Activated CD4-positive, alpha-beta T cell treated with anti-CD3 and anti-CD28 coated beads, Interleukin-2, amount 10 ng/mL, durations not matched to agents 24 days and 14 days (primary cell): Measurements from ENCODE around the gene MAPK8IP3. TPM values are rescaled to one million over a fixed set of nuclear protein-coding genes. Genes with fewer than 3 reads are reported as not detected.

Experiments
- DNase-seq: peaks from one replicate; pipeline ENCODE4 v3.0.0; 2022
- H3K27ac Mint-ChIP-seq: one replicate; pipeline ENCODE4 v1.8.0; 2022; ENCODE audit warnings: mild to moderate bottlenecking, mixed read lengths
- H3K27me3 Mint-ChIP-seq: one replicate; pipeline ENCODE4 v1.8.0; 2022; ENCODE audit warnings: mixed read lengths
- H3K36me3 Mint-ChIP-seq: one replicate; pipeline ENCODE4 v1.8.0; 2022; ENCODE audit warnings: low read depth, mild to moderate bottlenecking, mixed read lengths
- H3K4me1 Mint-ChIP-seq: one replicate; pipeline ENCODE4 v1.8.0; 2021; ENCODE audit warnings: mixed read lengths
- H3K4me3 Mint-ChIP-seq: one replicate; pipeline ENCODE4 v1.8.0; 2022; ENCODE audit warnings: mild to moderate bottlenecking, moderate library complexity, mixed read lengths
- H3K9me3 Mint-ChIP-seq: one replicate; pipeline ENCODE4 v1.8.0; 2021; ENCODE audit warnings: mixed read lengths
- intact Hi-C: fragments of 100-400 bp; cut with micrococcal nuclease; formaldehyde crosslinking; loops from one replicate; pipeline ENCODE4 v1.15.1; 2023
- total RNA-seq: library from RNA; stranded (reverse); gene quantifications from 2 replicates; pipeline ENCODE4 v1.2.3, GENCODE V29; 2022

Gene MAPK8IP3
- total RNA-seq, 1 donor from 2014 or later, result 80.2 TPM

DNA sequence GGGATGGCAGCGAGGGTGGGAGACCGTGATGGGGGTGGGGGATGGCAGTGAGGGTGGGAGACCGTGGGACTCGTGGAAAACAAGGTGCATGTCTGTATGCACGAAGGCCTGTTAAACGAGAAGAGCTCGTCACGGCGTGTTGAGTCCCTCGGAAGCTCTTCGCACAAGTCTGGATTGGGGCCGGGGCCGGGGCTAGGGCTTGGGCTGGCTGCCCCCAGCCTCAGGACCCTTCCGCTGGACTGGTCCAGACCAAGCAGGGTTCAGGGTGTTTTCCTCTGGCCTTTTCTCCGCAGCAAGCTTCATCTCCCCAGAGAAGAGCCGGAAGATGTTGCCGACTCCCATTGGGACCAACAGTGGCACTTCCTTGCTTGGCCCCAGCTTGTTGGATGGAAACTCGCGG lies 35.6 kb upstream of the MAPK8IP3 start:
- H3K27ac Mint-ChIP-seq, result no peak overlapping the region
- H3K4me3 Mint-ChIP-seq, result no peak overlapping the region
- peaks cover 71% of the 10 kb centered on the region for H3K36me3 Mint-ChIP-seq
- no peaks in the 10 kb centered on the region for H3K4me1 Mint-ChIP-seq
- no peaks in the 10 kb centered on the region for H3K27me3 Mint-ChIP-seq
- DNase-seq, result no peak
- no peaks in the 10 kb centered on the region for H3K9me3 Mint-ChIP-seq
- intact Hi-C loops, result no loop called here

DNA sequence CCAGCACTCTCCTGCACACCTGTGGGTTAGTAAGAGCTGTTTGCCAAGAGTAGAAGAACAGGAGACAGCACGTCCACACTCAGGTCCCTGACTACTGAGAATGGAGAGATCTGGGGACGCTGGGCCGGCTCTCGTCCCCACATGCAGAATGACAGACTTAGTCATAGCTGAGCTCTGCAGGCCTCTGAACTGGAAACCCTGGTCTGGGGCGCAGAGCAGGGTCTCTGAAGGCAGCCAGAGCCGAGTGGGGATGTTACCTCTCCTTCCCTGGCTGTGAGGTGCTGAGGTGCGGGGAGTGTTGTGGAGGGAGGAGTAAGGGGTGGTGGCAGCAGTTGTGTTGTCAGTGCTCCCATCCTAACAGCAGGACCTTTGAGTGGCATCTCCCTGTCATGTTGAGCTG lies 35.1 kb upstream of the MAPK8IP3 start:
- Mint-ChIP-seq H3K36me3 (peaks cover 73% of the 10 kb centered on the region), H3K27me3 (no peaks in the 10 kb centered on the region), H3K4me3 (no peak overlapping the region), H3K4me1 (no peaks in the 10 kb centered on the region), H3K9me3 (no peaks in the 10 kb centered on the region), H3K27ac (no peak overlapping the region)
- DNase-seq, result no peak
- intact Hi-C loops, result no loop called here

DNA sequence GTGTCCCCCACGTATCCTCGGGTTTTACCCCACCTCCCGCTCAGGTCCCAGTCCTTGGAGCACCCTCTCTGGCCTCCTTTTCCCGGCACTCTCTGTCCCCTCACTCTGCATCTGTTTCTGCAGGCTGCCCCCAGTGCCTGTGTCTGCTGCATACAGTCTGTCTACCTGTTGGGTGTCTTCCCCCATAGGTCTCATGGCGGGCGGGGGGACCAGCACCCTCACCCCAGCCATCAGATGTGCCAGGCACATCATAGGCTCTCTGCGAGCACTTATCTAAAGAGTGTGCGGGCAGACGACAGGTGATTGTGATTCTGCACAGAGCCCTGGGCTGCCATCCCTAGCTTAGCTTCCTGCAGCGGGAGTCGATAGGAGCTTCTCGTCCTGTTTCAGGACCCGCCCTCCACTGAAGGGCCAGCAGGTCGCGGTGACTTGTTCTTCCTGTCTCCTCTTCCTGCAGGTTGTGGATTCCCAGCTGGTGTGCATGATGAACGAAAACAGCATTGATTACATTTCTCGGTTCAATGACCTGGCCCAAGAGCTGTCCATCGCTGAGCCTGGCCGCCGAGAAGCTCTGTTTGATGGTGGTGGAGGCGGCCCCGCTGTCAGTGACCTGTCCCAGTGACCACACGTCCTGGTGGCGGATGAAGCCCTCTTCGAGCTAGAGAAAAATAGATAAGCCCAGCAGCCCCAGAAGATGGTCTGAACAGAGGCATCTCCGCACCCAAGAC lies 32.4 kb upstream of the MAPK8IP3 start:
- no peak overlapping the region for H3K27ac Mint-ChIP-seq
- no peak overlapping the region for H3K4me3 Mint-ChIP-seq
- DNase-seq, result no peak
- H3K9me3 Mint-ChIP-seq, result no peaks in the 10 kb centered on the region
- H3K36me3 Mint-ChIP-seq, result peaks cover 59% of the 10 kb centered on the region
- intact Hi-C loops, result no loop called here
- H3K4me1 Mint-ChIP-seq, result peaks cover 10% of the 10 kb centered on the region
- no peaks in the 10 kb centered on the region for H3K27me3 Mint-ChIP-seq

DNA sequence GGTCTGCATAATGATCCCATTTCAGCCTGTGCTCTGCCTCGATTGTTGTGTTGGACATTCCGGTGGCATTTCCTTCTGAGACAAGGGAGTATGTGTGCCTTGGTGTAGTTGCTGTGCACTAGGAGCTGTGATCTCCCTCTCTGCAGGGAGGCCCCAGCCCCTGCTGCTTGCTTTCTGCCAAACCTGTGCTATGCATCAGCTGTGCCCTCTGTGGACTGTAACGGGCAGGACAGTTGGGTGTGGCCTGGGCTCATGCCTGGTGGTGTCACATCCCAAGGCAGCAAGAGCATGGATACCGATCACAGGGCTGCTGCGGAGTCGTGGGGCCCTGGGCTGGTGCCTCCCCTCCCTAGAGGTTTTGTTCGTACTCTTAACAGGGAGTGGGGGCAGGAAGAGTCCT lies 31.7 kb upstream of the MAPK8IP3 start:
- intact Hi-C loops, result no loop called here
- H3K4me3 Mint-ChIP-seq, result no peak overlapping the region
- no peak for DNase-seq
- peaks cover 60% of the 10 kb centered on the region for H3K36me3 Mint-ChIP-seq
- H3K27ac Mint-ChIP-seq, result no peak overlapping the region
- no peaks in the 10 kb centered on the region for H3K9me3 Mint-ChIP-seq
- H3K27me3 Mint-ChIP-seq, result no peaks in the 10 kb centered on the region
- peaks cover 16% of the 10 kb centered on the region for H3K4me1 Mint-ChIP-seq

DNA sequence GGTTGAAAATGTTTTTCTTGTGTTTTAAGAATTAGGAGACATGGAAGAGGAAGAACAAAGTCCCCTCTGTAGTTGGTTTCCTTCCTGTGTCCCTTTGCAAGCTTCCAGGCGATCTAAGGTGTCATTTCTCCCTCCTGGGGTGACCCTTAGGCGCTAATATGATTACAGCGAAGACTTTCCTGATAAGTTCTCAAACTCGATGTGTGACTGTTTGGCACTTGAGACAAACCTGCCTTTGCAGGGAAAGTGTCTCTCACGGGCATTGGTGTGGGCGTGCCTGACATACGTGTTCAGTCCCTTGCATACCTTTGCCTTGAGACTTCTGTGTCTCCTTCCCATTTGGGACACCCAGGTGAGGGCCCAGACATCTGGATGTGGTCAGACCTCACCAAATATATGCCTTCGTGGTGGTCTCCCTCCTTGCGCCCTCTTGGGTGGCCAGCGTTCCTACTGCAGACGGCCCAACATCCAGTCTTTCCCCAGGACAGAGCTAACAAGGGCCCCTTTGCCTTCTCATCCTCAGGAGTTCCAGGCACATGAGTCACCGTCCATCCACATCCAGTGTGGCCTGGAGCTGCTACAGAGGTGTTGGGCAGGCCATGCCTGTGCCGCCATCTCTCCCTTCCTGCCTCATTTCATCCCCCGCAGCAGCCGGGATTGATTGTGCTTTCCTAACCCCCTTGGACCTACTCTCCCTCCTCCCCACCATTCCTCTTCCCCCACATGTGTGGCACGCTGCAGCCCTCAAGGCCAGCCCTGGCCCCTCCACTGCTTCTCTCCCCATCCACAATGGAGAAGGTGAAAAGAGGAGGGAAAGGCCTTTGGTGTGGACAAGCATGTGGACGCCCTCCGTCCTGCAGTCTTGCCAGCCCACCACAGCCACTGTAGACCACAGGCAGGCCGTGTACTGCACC lies 31.0 kb upstream of the MAPK8IP3 start:
- H3K27me3 Mint-ChIP-seq, result no peaks in the 10 kb centered on the region
- intact Hi-C loops, result no loop called here
- H3K4me3 Mint-ChIP-seq, result no peak overlapping the region
- DNase-seq, result no peak
- H3K36me3 Mint-ChIP-seq, result peaks cover 53% of the 10 kb centered on the region
- no peaks in the 10 kb centered on the region for H3K9me3 Mint-ChIP-seq
- H3K4me1 Mint-ChIP-seq, result peaks cover 18% of the 10 kb centered on the region
- H3K27ac Mint-ChIP-seq, result no peak overlapping the region

DNA sequence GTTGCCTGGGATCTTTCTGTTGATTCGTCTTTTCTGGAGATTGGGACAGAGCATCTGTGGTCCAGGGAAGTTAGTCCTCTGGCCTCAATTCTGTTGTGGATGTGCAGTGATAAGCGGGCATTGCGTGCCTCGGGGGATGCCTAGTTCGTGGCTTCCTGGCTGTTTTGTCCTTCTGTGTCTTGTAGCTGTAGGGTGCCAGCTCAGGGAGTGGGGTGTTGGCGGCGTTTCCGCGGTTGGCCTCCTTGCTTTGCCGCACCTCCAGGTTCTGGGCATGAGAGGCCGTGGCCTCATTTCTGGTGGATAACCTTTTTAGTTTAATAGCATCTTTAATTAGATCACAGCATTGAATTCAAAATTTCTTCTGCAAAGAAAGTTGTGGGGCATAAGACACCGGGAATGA lies 29.3 kb upstream of the MAPK8IP3 start:
- no peaks in the 10 kb centered on the region for H3K27me3 Mint-ChIP-seq
- H3K36me3 Mint-ChIP-seq, result peaks cover 51% of the 10 kb centered on the region
- no peaks in the 10 kb centered on the region for H3K9me3 Mint-ChIP-seq
- H3K27ac Mint-ChIP-seq, result no peak overlapping the region
- DNase-seq, result no peak
- peak overlapping the region; percentile 51 for H3K4me3 Mint-ChIP-seq
- peaks cover 32% of the 10 kb centered on the region for H3K4me1 Mint-ChIP-seq
- intact Hi-C loops, result loop anchor here (2.0 kb wide), 1 partner anchor 94 kb away; the partner anchor contains the start of gene NME3

DNA sequence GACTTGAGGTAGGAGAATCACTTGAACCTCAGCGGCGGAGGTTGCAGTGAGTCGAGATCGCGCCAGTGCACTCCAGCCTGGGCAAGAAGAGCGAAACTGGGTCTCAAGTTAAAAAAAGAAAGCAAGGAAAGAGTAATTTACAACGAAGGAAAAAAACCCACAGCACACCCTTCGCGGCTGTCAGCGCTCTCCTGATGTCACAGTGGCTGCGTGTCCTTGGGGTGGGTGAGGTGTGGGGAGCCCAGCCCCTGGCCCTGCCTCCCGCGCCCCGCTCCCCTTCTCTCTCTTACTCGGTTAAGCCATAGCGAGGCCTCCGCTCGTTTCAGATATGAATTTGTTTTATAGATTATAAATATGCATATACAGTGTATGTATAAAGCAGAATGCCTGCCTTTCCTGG lies 28.7 kb upstream of the MAPK8IP3 start:
- H3K27me3 Mint-ChIP-seq, result no peaks in the 10 kb centered on the region
- H3K4me1 Mint-ChIP-seq, result peaks cover 34% of the 10 kb centered on the region
- H3K4me3 Mint-ChIP-seq, result peak overlapping the region; percentile 51
- peaks cover 47% of the 10 kb centered on the region for H3K36me3 Mint-ChIP-seq
- no peaks in the 10 kb centered on the region for H3K9me3 Mint-ChIP-seq
- H3K27ac Mint-ChIP-seq, result no peak overlapping the region
- intact Hi-C loops, result loop anchor here (2.0 kb wide), 1 partner anchor 93 kb away; the partner anchor contains the start of gene NME3
- DNase-seq, result no peak

DNA sequence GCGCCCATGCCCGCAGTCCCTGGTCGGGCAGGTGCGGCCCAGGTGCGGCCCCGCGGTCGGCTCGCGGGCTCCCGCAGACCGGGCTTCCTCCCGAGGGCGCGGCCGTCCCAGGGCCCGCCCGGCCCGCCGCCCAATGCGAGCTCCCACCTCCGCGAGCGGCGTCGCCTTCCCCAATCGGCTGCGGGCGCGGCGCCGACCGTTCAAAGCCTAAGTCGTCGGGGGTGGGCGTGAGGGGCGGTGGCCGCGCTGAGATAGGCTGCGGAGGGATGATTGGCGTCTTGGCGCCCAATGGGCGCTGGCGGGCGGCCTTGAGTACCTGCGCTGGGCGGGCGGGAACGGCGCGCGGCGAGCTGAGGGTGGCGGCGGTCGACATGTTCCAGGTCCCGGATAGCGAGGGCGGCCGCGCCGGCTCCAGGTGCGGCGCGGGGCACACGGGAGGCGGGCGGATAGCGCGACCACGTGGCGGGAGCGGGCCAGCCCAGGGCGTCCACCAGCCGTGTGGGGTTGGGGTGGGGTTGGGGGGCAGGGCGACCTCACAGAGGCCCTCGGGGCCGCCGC lies 28.0 kb upstream of the MAPK8IP3 start, which contains the start of gene JPT2:
JPT2 (plus strand) TSS at position 338 of the 558 bp plus-strand sequence; CDS start at position 372, 34 bp downstream.
- peak within 1 kb of the TSS; percentile 95 for H3K4me3 Mint-ChIP-seq
- no peaks in the 10 kb centered on the region for H3K9me3 Mint-ChIP-seq
- peaks cover 34% of the 10 kb centered on the region for H3K4me1 Mint-ChIP-seq
- H3K27ac Mint-ChIP-seq, result peak within 1 kb of the TSS; percentile 93
- no peaks in the 10 kb centered on the region for H3K27me3 Mint-ChIP-seq
- intact Hi-C loops, result loop anchor here (1.0 to 2.0 kb wide), 3 partner anchors 28 to 93 kb away; partner anchors contain the start of genes CRAMP1, IFT140, MAPK8IP3 and NME3
- H3K36me3 Mint-ChIP-seq, result peaks cover 42% of the 10 kb centered on the region
- peak; percentile 99 for DNase-seq

DNA sequence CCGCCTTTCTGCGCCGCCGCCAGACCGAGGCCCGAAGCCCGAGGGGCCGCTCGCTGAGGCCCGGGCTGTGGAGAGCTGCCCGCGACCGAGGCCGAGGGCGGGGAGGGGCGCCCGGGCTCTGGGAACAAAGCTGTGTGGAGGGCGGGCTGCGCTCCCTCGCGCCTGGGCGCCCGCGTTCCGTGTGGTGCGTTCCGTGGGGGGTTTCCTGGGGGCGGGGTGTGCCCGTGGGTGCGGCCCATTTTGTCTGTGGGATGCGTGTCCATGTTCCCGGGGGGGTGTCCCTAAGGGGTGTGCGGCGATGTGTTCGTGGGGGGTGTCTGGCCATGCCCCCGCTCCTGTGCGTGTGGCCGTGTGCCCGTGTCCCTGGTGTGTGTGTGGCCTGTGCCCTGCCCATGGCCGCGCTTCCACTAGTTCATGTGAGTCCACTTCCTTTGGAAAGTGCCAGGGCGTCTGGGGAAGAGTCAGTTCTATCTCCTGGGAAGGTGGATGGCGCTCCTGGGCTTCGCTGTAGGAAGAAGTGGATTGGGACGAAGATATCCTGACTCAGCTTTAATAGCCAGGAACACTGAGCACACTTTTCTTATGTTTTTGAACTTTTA lies 27.4 kb upstream of the MAPK8IP3 start:
- intact Hi-C loops, result loop anchor here (1.0 kb wide), 2 partner anchors 28 to 66 kb away; partner anchors contain the start of genes CRAMP1, IFT140 and MAPK8IP3

DNA sequence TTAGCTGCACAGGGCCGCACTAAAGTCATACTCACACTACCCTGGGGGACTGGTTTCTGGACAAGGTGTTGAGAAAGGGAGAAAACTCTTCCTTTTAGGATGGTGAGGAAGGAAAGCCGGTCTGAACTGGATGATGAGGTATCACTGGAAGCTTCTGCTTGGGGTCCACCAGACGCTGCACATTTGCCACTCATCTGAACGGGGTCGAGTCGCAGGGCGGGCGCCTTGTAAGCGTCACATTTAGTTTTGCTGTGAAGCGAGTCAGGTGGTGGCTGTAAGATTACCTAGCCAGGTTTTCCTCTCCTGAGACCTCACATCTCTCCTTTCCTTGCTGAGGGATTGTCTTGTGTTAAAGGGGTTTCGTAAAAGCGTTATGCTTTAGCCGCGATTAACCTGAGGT lies 25.6 kb upstream of the MAPK8IP3 start:
- Mint-ChIP-seq H3K27me3 (no peaks in the 10 kb centered on the region), H3K4me1 (peaks cover 34% of the 10 kb centered on the region), H3K36me3 (peaks cover 27% of the 10 kb centered on the region), H3K27ac (no peak overlapping the region), H3K4me3 (peak overlapping the region; percentile 11), H3K9me3 (no peaks in the 10 kb centered on the region)
- intact Hi-C loops, result no loop called here
- DNase-seq, result no peak

More for the DNA sequence above, 27.4 kb upstream of the MAPK8IP3 start:
- H3K9me3 Mint-ChIP-seq, result no peaks in the 10 kb centered on the region
- H3K36me3 Mint-ChIP-seq, result peaks cover 40% of the 10 kb centered on the region
- peak; percentile 84 for DNase-seq
- H3K27ac Mint-ChIP-seq, result peak overlapping the region; percentile 93
- peak overlapping the region; percentile 95 for H3K4me3 Mint-ChIP-seq
- peaks cover 34% of the 10 kb centered on the region for H3K4me1 Mint-ChIP-seq
- no peaks in the 10 kb centered on the region for H3K27me3 Mint-ChIP-seq

DNA sequence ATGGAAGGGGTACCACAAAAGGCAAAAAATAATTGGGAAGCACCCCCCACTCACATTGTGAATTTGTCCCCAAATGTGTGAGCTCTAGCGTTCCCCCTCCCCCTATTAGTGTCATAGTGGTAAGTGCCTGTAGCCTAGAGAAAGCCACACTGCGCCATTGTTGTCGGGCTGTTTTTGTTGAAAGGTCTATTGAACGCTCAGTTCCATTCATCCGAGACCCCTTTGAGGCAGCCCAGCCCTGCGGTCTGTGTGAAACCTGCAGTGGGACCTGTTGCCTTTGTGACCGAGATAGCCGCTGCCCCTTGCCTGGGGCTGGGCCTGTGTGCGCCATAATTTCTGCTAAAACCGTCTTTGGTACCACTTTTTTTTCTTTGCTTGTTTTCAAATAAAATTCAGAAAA lies 25.0 kb upstream of the MAPK8IP3 start:
- Mint-ChIP-seq H3K27me3 (no peaks in the 10 kb centered on the region), H3K4me1 (peaks cover 34% of the 10 kb centered on the region), H3K9me3 (no peaks in the 10 kb centered on the region), H3K27ac (no peak overlapping the region), H3K4me3 (no peak overlapping the region), H3K36me3 (peaks cover 29% of the 10 kb centered on the region)
- intact Hi-C loops, result no loop called here
- DNase-seq, result no peak

DNA sequence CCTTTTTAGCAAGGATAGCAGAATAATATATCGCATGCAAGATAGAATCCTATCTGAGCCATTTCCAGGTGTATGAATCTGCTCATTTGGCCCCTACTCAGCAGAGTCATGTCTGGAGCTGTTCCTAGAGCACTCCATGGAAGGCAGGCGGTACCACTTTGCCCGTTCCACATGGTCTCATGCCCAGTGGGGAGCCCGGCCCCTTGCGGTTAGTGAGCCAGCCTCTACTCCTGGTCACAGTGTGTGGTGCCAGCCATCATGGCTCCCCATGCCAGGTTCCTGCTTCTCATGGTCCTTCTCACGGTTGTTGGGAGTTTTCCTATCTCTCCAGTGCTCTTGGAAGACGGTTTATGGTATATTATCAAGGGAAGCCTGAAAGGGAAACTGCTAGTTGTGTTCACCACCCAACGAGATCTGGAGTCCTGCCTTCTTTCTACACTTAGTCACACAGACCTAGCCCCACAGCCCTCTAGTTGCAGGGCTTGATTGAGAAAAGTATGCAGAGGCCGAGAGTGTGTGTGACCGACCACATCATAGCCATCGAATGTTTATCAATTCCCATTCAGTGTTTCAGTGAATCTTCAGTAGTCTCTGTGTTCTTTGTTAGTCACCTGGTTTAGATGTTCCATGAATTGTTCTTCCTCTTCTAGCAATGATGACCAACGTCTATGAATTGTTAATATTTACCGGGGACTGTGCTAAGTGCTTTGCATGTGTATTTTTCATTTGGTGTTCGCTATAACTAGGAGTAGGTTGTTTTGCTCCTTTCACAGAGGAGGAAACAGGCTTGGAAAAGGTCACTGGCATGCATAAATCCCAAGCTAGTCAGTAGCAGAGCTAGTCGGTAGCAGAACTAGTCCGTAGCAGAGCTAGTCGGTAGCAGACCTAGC lies 18.3 kb upstream of the MAPK8IP3 start:
- Mint-ChIP-seq H3K9me3 (no peaks in the 10 kb centered on the region), H3K4me1 (peaks cover 9% of the 10 kb centered on the region), H3K36me3 (peaks cover 45% of the 10 kb centered on the region), H3K4me3 (no peak overlapping the region), H3K27ac (no peak overlapping the region), H3K27me3 (no peaks in the 10 kb centered on the region)
- intact Hi-C loops, result no loop called here
- DNase-seq, result no peak
